Stimulated activated CD8-positive, alpha-beta memory T cell treated with anti-CD3 and anti-CD28 coated beads, Interleukin-12 subunit alpha, Interleukin-12 subunit beta, amount 100 ng/mL, for 24 hours (primary cell): Measurements from ENCODE around the gene TRIP11.

Source experiments
- DNase-seq: peaks from one replicate; pipeline ENCODE4 v3.0.0-alpha.2; 2020; ENCODE audit errors: extremely low read depth

TRIP11 gene

GRCh38 chr14:91918186-91918883 is 121.5 kb downstream of the TRIP11 start:
- DNase-seq, result no peak
